OCI-LY7 (cell line): ENCODE measurements around the gene GPRC5D. TPM values are rescaled to one million over a fixed set of nuclear protein-coding genes. Genes with fewer than 3 reads are reported as not detected.

Experiments used
- BruUV-seq: library from RNA; stranded (reverse); fragments of 400-500 nt; replicated peaks from 2 replicates; lab custom pipeline; 2021; lab: Mats Ljungman, UMichigan
- CTCF ChIA-PET: fragments of 300-600 bp; sonication (Branson Sonifier 250); formaldehyde crosslinking; loops from one replicate; lab custom pipeline; 2022; ENCODE audit warnings: antibody characterized with exemption; ENCODE audit not compliant: unreplicated experiment; lab: Charles Lee
- POLR2A ChIA-PET: fragments of 300-600 bp; sonication (Branson Sonifier 250); formaldehyde crosslinking; loops from one replicate; lab custom pipeline; 2022; ENCODE audit warnings: antibody characterized with exemption; lab: Charles Lee
- DNase-seq: peaks from one replicate; pipeline ENCODE4 v3.0.0-alpha.2; 2015; ENCODE audit warnings: low spot score
- H2AFZ ChIP-seq: fragments of 200-600 bp; sonication (generic), shearing (Covaris generic); 2 replicates; pipeline ENCODE4 v1.6.1; 2014; ENCODE audit warnings: mild to moderate bottlenecking, antibody characterized with exemption, low read length, moderate library complexity
- H3K27ac ChIP-seq: fragments of 200-600 bp; sonication (generic); 2 replicates; pipeline ENCODE4 v1.5.1; 2014; ENCODE audit warnings: mixed run types, low read depth, mild to moderate bottlenecking, moderate library complexity, low read length, inconsistent platforms; ENCODE audit not compliant: poor library complexity, severe bottlenecking
- H3K36me3 ChIP-seq: fragments of 200-600 bp; sonication (generic); 2 replicates; pipeline ENCODE4 v1.6.1; 2014; ENCODE audit warnings: mild to moderate bottlenecking, antibody characterized with exemption, low read length, moderate library complexity, mixed read lengths; ENCODE audit not compliant: insufficient read depth
- H3K4me1 ChIP-seq: fragments of 200-600 bp; sonication (generic); 2 replicates; pipeline ENCODE4 v1.5.1; 2014; ENCODE audit warnings: mild to moderate bottlenecking, low read length; ENCODE audit not compliant: insufficient read depth, poor library complexity, severe bottlenecking
- H3K4me2 ChIP-seq: fragments of 200-600 bp; sonication (generic); 2 replicates; pipeline ENCODE4 v1.6.1; 2014; ENCODE audit warnings: mild to moderate bottlenecking, low read length
- H3K4me3 ChIP-seq: fragments of 200-600 bp; sonication (generic); 2 replicates; pipeline ENCODE4 v1.5.1; 2014; ENCODE audit warnings: mild to moderate bottlenecking, low read depth, low read length; ENCODE audit not compliant: poor library complexity, severe bottlenecking
- H3K79me2 ChIP-seq: fragments of 200-600 bp; sonication (generic); 2 replicates; pipeline ENCODE4 v1.6.1; 2016; ENCODE audit warnings: low read depth, mild to moderate bottlenecking, low read length, moderate library complexity, mixed read lengths; ENCODE audit not compliant: insufficient read depth
- H3K9me2 ChIP-seq: fragments of 200-600 bp; sonication (generic); 2 replicates; pipeline ENCODE4 v1.6.1; 2016; ENCODE audit warnings: mild to moderate bottlenecking, low read length, mixed read lengths; ENCODE audit not compliant: insufficient read depth
- H3K9me3 ChIP-seq: fragments of 200-600 bp; sonication (generic); 2 replicates; pipeline ENCODE4 v1.6.1; 2014; ENCODE audit warnings: mild to moderate bottlenecking, mixed run types, low read length, mixed read lengths
- H4K20me1 ChIP-seq: fragments of 200-600 bp; sonication (generic); 2 replicates; pipeline ENCODE4 v1.6.1; 2014; ENCODE audit warnings: mild to moderate bottlenecking, antibody characterized with exemption, low read length, moderate library complexity, mixed read lengths; ENCODE audit not compliant: insufficient read depth
- EZH2phosphoT487 ChIP-seq: fragments of 200-600 bp; sonication (generic); IDR thresholded peaks from 2 replicates; pipeline ENCODE4 v1.6.1; 2018; ENCODE audit warnings: low read depth, borderline replicate concordance, mild to moderate bottlenecking, mixed run types, antibody characterized with exemption, low read length, moderate library complexity, mixed read lengths
- intact Hi-C: fragments of 100-400 bp; cut with micrococcal nuclease; formaldehyde crosslinking; loops from one replicate; pipeline ENCODE4 v1.10.0; 2022; ENCODE audit not compliant: unreplicated experiment
- total RNA-seq, 2 experiments: library from RNA; depleted of rRNA in 1 of 2; stranded (reverse); fragments of >200 nt in 1 of 2; shearing (Covaris generic) in 1 of 2; gene quantifications; 2 replicates each; pipeline ENCODE4 v1.2.3, GENCODE V29; 2014 to 2022
- TF ChIP-seq, protein P1 (sequence below): fragments of 200-600 bp; sonication (generic); conservative IDR thresholded peaks from 2 replicates; pipeline ENCODE4 v1.5.1; 2014; ENCODE audit warnings: mild to moderate bottlenecking, antibody characterized with exemption, low read length, moderate library complexity, mixed read lengths

Gene GPRC5D
- total RNA-seq, 2 experiments from 2014 or later = not detected

GRCh38 chr12:12919666-12920435 is 32.1 kb downstream of the GPRC5D start:
- H2AFZ ChIP-seq = no peak overlapping the region
- intact Hi-C loops = no loop called here
- H3K9me3 ChIP-seq = no peaks in the 10 kb centered on the region
- CTCF ChIA-PET = interaction anchor here (0.6 kb wide), 1 partner anchor 279 kb away, joined by 3 read pairs; no protein-coding TSS in a partner anchor
- no peak for DNase-seq
- H3K79me2 ChIP-seq = no peaks in the 10 kb centered on the region
- H3K27ac ChIP-seq = no peak overlapping the region
- H3K36me3 ChIP-seq = no peaks in the 10 kb centered on the region
- POLR2A ChIA-PET = interaction anchor here (0.6 to 1.1 kb wide), 2 partner anchors 23 to 24 kb away, joined by 3 to 8 read pairs; no protein-coding TSS in a partner anchor
- H3K9me2 ChIP-seq = no peaks in the 10 kb centered on the region
- no peak overlapping the region for H3K4me3 ChIP-seq
- no TSS peak for BruUV-seq
- TF ChIP-seq, protein P1, sequence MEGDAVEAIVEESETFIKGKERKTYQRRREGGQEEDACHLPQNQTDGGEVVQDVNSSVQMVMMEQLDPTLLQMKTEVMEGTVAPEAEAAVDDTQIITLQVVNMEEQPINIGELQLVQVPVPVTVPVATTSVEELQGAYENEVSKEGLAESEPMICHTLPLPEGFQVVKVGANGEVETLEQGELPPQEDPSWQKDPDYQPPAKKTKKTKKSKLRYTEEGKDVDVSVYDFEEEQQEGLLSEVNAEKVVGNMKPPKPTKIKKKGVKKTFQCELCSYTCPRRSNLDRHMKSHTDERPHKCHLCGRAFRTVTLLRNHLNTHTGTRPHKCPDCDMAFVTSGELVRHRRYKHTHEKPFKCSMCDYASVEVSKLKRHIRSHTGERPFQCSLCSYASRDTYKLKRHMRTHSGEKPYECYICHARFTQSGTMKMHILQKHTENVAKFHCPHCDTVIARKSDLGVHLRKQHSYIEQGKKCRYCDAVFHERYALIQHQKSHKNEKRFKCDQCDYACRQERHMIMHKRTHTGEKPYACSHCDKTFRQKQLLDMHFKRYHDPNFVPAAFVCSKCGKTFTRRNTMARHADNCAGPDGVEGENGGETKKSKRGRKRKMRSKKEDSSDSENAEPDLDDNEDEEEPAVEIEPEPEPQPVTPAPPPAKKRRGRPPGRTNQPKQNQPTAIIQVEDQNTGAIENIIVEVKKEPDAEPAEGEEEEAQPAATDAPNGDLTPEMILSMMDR = no peak
- no peak for TF ChIP-seq EZH2phosphoT487
- no peaks in the 10 kb centered on the region for H3K4me1 ChIP-seq
- H4K20me1 ChIP-seq = no peaks in the 10 kb centered on the region
- no peak overlapping the region for H3K4me2 ChIP-seq

DNA sequence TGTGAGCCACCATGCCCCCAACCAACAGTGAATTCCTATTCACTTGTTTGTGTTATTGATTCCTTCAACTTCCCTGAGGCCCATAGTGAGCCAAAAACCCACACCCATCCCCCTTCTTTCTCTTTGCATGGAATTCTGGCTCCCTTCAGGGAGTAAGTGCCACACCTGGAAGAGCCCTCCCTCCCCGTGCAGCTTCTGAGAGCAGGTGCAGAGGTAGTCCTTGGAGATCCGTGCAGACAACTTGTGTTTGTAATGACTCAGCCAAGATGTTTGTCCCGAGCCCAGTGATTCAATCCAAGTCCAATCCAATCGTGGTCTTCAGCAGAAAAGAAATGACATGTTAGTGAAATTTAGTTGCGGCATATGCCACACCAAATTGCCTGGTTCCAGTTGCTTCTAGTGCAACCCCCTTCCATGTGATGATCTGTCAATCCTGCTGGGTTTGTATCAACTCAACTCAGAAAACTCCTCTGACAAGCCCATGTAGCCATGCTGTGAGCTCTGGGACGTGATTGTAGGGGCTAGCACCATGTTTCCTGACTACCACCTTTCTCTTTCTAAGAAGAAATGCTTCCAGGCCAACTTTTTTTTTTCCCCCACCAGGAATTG is 33.1 kb downstream of the GPRC5D start:
- ChIA-PET POLR2A (interaction anchor here (0.6 kb wide), 1 partner anchor 132 kb away, joined by 3 read pairs; no protein-coding TSS in a partner anchor), CTCF (interaction anchor here (0.6 kb wide), 1 partner anchor 280 kb away, joined by 3 read pairs; no protein-coding TSS in a partner anchor)
- no peak overlapping the region for H2AFZ ChIP-seq
- H3K79me2 ChIP-seq = no peaks in the 10 kb centered on the region
- H4K20me1 ChIP-seq = no peaks in the 10 kb centered on the region
- intact Hi-C loops = no loop called here
- no peak for TF ChIP-seq EZH2phosphoT487
- TF ChIP-seq, protein P1 = no peak
- H3K4me3 ChIP-seq = no peak overlapping the region
- no peak overlapping the region for H3K27ac ChIP-seq
- H3K4me1 ChIP-seq = no peaks in the 10 kb centered on the region
- no TSS peak for BruUV-seq
- no peak overlapping the region for H3K4me2 ChIP-seq
- H3K9me2 ChIP-seq = no peaks in the 10 kb centered on the region
- no peak for DNase-seq
- H3K9me3 ChIP-seq = no peaks in the 10 kb centered on the region
- H3K36me3 ChIP-seq = no peaks in the 10 kb centered on the region

GRCh38 chr12:12917517-12917916 is 34.5 kb downstream of the GPRC5D start:
- no peaks in the 10 kb centered on the region for H3K36me3 ChIP-seq
- H3K27ac ChIP-seq = no peak overlapping the region
- H3K9me2 ChIP-seq = no peaks in the 10 kb centered on the region
- H3K4me1 ChIP-seq = no peaks in the 10 kb centered on the region
- no peak overlapping the region for H3K4me2 ChIP-seq
- intact Hi-C loops = loop anchor here (2.0 kb wide), 2 partner anchors 83 to 129 kb away; partner anchors contain the start of gene HEBP1
- H3K4me3 ChIP-seq = no peak overlapping the region
- no peaks in the 10 kb centered on the region for H3K79me2 ChIP-seq
- POLR2A ChIA-PET = no interaction called here
- TF ChIP-seq, protein P1 = no peak
- no peak for TF ChIP-seq EZH2phosphoT487
- no TSS peak for BruUV-seq
- H4K20me1 ChIP-seq = no peaks in the 10 kb centered on the region
- no peak for DNase-seq
- H3K9me3 ChIP-seq = no peaks in the 10 kb centered on the region
- CTCF ChIA-PET = no interaction called here
- no peak overlapping the region for H2AFZ ChIP-seq
